Measurements from ENCODE around the gene ITIH2.
A peak's percentile ranks its signal among the peaks of the same experiment; 100 is the strongest.
"Not testable (repeated sequence)": the region's sequence is repeated elsewhere in the genome, so short reads cannot be mapped to it uniquely, and the experiment has no call there.

Gene ITIH2

DNA sequence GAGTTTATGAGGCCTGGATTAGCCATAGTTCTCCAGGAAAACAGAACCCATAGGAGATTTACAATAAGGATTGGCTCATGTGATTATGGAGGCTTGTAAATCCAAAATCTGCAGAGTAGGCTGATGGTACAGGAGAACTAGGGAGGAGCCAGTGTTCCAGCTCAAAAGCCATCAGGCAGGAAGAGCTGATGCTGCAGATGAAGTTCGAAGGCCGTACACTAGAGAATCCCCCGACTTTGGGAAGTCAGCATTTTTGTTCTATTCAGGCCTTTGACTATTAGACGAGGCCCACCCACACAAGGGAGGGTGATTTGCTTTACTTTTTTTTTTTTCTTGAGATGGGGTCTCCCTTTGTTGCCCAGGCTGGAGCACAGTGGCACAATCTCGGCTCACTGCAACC is 47.1 kb downstream of the ITIH2 start:
- DNase-seq (ENCODE audit: low read depth) = no peak

DNA sequence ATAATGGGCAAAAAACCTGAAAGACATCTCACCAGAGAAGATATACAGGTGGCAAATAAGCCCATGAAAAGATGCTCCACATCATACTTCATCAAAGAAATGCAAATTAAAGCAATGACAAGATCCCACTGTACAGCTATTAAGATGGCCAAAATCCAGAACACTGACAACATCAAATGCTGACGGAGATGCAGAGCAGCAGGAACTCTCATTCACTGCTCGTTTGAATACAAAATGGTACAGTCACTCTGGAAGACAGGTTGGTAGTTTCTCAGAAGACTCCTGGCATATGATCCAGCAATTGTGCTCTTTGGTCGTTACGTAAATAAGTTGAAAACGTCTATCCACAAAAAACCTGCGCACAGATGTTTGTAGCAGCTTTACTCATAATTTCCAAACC is 49.1 kb downstream of the ITIH2 start:
- DNase-seq (ENCODE audit: low read depth) = no peak

DNA sequence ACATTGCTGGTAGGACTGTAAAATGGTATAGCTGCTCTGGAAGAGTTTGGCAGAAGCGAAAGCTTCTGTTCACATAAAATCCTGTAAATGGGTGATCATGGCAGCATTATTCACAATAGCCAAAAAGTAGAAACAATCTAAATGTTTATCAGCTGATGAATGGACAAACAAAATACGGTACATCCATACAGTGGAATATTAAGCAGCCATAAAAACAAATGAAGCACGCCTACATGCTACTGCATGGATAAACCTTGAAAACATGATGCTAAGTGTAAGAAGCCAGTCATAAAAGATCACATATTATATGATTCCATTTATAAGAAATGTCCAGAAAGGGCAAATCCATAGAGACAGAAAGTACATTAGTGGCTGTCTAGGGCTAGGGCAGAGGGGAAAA is 52.0 kb downstream of the ITIH2 start:
- DNase-seq (ENCODE audit: low read depth) = no peak

DNA sequence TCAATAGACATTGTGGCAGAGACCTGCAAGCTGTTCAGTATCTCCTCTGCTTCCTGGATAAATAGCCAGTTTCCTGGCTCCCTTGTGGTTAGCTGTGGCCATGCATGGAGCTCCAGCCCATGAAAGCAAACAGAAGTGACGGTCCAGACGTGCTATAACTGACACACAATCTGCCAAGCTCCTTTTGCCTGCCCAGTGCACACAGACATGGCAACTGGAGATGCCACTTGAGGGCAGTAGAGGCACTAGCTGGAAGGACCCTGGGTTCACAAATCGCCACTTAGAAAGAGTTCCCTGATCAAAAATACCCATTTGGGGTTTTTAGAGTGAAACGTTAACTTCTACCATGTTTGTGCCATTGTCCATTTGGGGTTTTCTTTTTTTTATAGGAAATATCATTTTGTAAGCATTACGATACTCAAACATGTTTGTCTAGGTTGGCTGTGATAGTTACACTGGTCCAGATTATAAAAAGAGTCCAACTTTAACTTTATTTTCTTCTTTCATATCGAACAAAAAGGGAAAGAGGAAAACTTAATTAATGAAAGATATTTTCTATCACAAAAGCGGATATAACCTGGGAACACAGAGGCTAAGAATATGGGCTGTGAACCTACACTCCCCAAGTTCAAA is 53.4 kb downstream of the ITIH2 start:
- DNase-seq (ENCODE audit: low read depth) = no peak

DNA sequence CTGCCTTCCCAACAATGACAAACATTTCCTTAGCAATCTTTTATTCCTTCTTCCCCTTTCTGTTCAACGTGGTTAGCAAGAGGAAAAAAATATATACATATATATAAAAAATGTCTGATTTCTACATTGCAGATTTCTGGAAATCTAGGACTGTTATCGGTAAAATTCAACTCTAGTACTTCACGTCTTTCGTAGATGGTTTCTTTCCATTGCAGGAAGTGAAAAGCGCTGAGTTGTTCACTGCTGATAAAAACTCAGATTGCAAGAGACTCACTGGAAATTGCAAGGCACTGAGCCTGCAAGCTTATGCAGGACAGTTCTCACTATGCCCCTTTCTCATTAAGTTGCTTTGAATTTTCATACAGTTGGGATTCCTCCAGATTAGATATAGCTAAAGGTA is 60.8 kb downstream of the ITIH2 start:
- DNase-seq (ENCODE audit: low read depth) = no peak

DNA sequence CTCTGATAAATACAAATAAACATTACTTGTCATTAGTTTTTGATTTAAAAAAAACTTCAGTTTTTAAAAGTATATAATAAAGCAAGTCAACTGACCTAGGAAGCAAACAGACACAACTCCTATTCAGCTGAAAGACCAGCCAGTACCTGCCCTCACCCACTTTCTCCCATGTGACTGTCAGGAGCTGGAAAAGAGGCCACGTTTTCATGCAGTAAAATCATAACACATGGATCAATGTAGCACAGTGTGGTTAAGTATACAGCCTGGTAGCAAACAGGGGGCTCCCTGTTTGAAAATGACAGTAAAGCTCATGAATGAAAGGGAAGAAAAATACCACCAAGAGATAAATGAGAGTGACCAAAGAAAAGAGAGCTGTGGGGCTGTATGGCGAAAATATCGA is 63.1 kb downstream of the ITIH2 start:
- no peak for DNase-seq (ENCODE audit: low read depth)

DNA sequence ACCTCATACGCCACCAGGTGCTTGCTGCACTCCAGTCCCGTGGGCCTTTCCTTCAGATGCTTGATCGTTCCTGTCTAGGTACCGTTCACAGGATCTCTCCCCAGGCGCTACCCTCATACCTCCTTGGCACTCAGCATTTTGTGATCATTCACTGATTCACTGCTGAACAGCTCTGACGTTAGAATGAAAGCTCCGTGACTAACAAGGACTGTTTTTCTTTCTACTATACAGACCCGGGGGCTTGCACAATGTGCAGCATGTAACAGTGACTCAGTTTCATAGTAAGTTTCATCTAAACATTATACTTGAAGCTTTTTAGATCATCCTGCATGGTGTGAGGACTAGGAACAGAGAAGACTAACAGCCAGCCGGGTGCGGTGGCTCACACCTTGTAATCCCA is 64.1 kb downstream of the ITIH2 start:
- DNase-seq (ENCODE audit: low read depth) = no peak

DNA sequence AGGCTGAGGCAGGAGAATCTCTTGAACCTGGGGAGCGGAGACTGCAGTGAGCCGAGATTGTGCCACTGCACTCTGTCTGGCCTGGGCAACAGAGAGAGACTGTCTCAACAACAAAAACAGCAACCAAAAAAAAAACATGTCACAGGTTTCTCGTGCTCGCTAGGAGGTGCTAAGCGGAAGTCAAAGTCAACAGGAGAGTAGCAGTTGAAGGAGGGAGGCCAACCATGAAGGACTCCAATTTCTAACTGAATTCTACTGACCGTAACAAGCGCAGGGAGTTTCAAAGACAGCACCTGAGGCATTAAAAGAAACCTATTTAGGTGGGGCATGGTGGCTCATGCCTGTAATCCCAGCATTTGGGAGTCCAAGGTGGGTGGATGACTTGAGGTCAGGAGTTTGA is 65.3 kb downstream of the ITIH2 start:
- no peak for DNase-seq (ENCODE audit: low read depth)

DNA sequence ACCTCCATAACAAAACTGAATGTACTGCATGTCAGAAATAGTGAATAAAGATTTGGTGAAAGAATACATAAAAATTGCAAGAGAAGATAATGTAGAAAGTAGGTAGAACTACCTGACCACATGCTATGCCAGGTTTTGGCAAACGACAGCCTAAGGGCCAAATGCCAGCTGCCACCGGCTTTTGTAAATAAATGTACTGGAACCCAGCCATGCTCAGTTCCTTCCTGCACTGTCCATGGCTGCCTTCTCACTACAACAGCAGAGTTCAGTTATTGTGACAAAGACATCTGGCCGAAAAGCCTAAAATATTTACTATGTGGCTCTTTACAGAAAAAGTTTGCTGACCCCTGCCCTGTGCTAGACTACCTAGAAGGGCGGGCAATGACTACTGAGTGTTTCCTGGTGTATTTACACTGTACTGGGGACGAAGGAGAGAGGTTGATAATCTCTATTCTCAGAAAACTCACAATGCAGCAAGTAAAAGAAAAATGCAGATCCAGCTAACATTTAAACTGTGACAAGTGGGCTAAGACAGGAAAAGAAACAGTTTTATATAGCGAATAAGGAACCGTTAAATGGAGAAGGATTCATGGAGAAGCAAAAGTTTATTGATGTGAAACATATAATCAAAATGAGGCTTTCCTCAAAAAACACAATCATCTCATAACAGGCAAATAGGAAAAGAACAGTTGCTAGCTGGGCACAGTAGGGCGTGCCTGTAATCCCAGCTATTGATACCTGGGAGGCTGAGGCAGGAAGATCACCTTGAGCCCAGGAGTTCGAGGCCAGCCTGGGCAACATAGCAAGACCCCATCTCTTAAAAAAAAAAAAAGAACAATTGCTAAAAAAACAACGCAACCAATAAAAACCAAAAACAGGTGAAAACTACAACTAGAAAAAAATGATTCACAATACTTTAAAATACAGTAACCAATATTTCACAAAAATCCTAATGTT is 71.0 kb downstream of the ITIH2 start:
- no peak for DNase-seq (ENCODE audit: low read depth)

DNA sequence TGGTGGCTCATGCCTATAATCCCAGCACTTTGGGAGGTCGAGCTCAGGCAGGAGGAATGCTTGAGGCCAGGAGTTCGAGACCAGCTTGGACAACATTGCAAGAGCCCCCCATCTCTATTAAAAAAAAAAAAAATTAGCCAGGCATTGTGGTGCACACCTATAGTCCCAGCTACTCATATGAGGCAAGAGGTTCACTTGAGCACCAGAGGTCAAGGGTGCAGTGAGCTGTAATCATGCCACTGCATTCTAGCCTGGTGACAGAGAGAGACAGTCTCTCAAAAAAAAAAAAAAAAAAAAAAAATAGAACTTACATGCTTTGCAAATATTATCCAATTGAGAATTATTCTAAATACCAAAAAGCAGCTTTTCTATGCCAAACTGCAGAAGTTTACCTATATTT is 73.7 kb downstream of the ITIH2 start:
- DNase-seq (ENCODE audit: low read depth) = no peak

DNA sequence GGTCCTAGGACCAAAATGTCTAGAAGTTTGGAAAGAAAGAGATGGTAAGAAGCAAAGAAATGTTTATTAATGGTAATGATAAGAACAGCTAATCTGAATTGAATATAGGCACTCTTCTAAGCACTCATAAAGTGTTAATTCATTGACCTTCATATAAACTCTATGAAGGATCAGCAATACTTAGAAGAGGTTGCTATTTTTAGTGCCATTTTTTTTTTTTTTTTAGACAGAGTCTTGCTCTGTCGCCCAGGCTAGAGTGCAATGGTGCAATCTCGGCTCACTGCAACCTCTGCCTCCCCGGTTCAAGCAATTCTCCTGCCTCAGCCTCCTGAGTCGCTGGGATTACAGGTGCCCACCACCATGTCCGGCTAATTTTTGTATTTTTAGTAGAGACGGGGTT is 79.1 kb downstream of the ITIH2 start:
- not testable (repeated sequence) for DNase-seq (ENCODE audit: low read depth)

DNA sequence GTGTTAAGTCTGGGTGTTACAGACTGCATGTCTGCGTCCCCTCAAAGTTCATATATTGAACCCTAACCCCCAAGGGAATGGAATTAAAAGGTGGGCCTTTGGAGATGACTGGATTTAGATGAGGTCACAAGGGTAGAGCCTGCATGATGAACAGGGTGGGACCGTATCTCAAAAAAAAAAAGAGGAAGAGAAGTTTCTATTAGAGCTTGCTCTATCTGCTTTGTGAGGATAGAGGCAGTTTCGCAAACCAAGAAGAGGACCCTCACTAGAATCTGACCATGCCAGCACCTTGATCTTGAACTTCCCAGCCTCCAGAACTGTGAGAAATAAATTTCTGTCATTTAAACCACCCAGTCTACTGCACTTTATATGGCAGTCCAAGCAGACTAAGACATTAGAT is 83.3 kb downstream of the ITIH2 start:
- no peak for DNase-seq (ENCODE audit: low read depth)

DNA sequence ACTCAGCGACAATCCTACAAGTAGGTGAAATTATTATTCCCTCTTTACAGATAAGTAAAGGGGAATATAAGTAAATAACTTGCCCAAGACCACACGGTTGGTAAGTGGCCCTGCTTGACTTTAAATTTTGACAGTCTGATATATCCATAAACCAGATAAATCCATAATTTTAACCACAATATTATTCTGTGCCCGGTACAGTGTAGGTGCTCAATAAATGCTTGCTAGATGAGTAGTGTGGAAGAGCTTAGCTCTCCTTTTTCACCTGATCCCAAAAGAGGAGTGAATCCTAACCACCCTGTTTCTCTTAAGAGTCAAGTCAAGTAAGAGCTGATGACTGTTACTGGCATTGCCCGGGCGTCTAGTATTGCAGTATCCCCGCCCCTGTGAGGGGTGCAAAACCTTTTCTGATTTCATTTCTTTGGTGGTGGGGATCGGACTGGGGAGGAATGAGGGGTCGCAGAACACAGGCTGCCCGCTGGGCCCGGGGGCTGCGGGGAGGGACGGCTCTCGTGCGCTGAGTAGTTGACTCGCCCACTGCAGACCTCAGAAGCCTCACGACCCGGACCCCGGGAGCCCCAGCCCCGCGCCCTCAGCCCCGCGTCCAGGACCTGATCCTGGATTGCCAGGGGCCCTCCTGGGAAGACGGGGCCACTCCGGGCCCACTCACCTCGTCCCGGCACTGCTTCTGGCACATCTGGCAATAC is 84.2 kb downstream of the ITIH2 start:
- DNase-seq (ENCODE audit: low read depth) = no peak

DNA sequence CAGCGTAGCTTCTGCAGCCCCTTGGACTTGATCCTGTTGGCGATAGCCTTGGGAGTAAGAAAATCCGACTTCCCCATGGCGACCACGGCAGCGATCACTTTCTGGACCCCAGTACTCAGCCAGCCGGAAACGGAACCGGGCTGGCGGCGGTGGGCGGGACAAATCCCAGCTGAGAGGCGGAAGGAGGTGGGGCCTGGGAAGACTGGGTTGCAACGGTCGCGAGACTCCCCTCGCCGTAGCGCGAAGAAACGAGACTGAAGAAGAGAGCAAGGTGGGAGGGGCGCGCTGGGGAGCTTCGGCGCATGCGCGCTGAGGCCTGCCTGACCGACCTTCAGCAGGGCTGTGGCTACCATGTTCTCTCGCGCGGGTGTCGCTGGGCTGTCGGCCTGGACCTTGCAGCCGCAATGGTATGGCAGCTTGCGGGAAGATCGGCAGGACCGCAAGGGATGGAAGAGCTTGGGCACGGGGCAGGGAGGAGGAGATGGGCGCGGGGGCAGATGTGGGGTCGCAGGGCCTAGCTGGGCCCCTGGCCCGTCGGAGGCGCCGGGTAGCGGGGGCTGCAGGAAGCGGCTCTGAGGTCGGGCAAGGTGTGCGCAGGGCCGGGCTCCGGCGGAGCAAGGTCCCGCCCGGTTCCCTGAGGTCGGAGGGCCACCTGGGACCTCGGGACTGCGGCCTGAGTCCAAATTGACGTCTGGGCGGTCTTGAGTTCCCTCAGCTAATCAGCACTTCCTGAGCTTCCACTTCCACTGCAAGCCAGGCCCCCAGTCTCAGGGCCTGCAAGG is 84.9 kb downstream of the ITIH2 start, which contains the start of the genes ATP5F1C and KIN:
Gene ATP5F1C, plus strand, starts transcription at position 321 of the 782 bp plus-strand sequence. Its CDS starts 31 bp downstream, at position 352.
Gene KIN, minus strand, starts transcription at position 137 of the 782 bp plus-strand sequence. Its CDS starts 60 bp downstream, at position 77.
- DNase-seq (ENCODE audit: low read depth) = peak; percentile 94

DNA sequence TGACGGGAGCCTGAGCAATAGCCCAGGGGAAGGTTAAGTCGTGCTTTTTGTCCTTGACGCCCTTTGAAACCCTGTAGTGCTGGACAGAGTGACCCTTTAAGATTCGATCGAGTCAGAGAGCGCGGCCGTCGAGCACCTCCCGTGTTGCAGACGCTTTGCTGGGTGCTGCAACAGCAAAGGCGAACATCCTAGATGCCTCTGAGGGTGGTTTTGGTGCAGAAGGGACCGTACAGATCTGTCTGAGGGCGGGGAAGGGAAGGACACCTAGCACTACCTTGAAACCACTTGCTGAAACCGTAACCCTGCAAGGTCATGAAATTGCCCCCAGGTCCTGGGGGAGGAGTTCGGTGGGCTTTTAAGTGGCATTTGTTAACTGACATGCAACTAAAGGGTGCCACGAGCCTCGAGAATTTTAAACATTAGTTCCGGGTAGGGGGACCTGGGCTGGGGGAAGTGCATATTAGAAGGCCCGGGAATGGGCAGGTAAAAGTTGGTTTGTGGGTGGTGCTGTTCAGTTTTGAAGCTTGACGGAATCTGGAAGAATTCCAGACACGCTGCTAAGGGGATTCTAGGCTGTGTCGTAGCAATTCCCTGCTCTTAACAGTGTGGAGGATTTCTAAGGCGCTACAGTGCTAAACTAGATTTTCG is 85.6 kb downstream of the ITIH2 start:
- no peak for DNase-seq (ENCODE audit: low read depth)

DNA sequence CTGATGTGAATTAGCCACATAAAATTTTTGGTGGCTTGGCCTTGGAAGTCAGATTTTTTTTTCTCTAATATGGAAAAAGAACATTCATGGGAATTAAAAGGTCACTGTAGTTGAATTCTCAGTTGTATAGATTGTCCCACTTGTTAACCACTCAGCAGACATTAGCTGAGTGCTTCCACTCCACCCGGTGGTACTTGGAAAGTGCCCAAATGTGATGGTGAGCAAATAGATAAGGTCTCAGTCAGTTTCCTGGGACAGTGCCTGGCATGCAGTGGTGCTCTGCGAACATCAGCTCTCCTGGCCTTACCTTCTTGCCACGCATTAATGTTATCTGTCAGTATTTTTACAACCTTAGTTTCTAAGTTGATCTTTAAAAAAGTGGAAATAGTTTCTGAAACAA is 86.3 kb downstream of the ITIH2 start:
- DNase-seq (ENCODE audit: low read depth) = no peak

DNA sequence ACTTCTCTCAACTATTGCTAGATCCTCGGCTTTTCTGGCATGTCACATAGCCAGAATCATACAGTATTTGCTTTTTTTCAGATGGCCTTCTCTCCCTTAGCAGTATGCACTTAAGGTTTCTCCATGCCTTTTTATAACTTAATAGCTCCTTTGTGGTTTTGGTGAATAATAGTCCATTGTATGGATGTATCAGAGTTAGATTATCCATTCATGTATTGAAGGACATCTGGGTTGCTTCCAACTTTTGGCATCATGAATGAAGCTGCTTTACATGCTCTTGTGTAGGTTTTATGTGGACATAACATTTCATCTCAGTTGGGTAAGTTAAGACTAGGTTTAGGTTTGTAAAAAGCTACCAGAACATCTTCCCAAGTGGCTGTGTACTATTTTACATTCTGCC is 89.4 kb downstream of the ITIH2 start:
- DNase-seq (ENCODE audit: low read depth) = no peak

DNA sequence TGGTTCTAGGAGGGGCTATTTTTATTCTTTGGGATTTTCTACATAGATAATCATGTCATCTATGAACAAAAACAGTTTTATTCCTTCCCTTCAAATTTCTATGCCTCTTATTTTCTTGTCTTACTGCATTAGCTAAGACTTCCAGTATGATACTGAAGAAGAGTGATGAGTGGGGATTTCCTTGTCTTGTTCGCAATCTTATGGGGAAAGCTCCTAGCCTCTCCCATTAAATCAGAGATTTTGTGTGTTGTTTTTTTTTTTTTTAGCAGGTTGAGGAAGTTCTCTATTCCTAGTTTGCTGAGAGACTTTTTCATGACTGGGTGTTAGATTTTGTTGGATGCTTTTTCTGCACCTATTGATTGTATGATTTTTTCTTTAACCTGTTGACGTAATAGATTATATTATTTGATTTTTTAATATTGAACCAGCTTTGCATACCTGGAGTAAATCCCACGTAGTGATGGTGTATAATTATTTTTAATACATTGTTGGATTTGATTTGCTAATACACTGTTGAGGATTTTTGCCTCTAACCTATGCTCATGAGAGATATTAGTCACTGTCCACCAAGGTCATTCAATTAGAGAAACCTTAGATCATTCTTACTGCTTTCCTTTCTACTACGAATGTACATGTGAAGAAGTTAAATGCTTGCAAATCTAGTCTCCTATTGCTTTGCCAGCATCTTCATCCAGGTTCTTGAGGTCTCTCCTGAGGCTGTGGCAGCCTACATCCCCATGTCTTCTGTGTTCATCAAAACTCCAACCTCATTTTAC is 91.3 kb downstream of the ITIH2 start:
- DNase-seq (ENCODE audit: low read depth) = no peak

DNA sequence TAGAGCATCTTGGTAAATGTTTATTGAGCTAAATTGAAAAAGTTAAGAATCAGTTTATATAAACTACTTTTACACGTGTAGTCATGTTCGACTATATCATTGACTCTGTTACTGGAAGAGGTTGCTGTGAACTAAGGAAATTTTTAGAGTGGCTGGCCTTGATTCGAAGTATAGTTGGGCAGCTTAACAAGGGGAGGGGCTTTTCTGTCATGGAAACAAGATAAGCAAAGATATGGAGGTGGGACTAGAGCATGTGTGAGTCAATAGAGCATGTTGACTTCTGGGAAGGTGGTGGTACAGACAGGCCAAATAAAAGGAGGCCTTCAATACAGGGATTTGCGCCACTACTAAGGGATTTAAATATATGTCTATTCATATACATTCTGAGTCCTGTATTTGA is 92.5 kb downstream of the ITIH2 start:
- no peak for DNase-seq (ENCODE audit: low read depth)

DNA sequence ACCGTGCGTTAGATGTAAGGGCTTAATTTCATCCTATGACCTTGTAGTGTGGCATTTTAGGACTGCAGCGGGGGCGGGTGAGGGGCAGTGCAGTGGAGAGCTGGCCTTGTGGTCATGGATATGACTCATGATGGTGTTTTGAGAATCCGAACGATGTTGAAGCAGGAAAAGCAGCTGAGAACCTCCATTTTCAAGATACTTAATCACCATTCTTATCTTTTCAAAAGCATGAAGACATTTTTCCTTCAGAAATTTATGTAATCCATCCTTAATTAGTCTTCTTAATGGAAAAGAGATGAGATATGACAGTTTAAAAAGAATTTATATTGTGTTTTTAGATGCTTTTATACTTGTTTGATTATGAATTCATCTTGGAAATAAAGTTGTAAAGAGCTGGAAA is 94.5 kb downstream of the ITIH2 start:
- no peak for DNase-seq (ENCODE audit: low read depth)
